ENCODE measurements around the gene APBA1.

APBA1 gene

DNA sequence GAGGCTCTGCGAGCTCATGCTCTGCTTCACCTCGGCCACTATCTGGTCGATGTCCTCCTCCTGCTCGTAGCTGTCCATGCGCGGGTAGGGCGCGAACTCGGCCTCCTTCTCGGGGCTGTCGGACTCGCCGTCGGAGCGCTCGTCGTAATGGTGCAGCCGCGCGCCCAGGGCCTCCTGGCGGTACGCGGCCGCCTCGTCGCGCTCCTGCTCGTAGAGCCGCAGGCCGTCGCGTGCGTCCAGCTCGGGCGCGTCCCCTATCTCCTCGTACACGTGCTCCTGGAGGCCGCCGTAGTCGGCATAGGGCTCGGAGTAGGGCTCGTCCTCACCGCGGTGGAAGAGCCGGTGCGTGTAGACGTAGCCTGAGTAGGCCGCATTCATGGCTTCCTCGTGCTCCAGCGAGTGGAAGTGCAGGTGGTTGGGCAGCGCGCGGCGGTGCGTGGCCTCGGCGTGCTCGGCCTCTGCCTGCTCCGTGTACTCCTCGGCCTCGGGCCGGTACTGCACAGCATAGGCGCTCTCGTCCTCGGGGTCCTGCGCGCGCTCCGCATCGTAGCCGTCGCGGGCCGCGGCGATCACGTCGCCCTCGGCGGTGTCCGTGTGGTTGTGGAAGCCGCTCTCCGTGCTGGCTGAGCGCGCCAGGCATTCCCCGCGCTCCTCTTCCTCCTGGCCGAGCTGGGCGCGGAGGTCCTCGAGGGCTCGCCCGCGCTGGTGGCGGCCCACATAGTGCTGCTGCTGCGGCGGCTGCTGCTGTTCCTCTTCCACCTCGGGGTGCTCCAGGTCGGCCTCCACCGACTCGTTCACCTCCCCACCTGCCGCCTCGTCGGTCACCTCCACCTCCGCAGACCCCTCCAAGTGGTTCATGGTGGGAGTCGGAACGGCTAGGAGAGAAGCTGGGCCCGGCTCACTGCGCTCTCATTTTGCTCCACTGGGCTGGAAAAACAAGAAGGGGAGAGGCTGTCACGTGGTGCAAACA lies 155.5 kb downstream of the APBA1 start:
- DNase-seq = no peak

DNA sequence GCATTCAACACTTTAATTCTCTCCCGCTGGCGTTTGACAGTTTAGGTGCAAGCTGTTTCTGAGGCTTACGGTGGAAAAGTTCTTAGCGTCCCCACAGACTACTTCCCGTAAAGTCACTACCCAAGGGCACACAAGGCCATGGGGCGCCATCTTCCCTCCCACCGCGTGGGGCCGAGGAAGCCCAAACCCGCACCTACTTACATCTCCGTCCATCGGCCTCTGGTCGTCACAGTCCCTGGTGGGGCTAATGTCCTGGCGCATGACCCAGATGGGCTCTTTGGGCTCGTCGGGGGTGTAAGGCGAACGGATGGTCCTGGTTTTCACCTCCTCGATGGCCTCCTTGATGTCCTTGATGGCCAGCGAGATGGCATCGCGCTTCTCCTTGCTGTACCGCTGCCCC lies 156.4 kb downstream of the APBA1 start:
- no peak for DNase-seq

DNA sequence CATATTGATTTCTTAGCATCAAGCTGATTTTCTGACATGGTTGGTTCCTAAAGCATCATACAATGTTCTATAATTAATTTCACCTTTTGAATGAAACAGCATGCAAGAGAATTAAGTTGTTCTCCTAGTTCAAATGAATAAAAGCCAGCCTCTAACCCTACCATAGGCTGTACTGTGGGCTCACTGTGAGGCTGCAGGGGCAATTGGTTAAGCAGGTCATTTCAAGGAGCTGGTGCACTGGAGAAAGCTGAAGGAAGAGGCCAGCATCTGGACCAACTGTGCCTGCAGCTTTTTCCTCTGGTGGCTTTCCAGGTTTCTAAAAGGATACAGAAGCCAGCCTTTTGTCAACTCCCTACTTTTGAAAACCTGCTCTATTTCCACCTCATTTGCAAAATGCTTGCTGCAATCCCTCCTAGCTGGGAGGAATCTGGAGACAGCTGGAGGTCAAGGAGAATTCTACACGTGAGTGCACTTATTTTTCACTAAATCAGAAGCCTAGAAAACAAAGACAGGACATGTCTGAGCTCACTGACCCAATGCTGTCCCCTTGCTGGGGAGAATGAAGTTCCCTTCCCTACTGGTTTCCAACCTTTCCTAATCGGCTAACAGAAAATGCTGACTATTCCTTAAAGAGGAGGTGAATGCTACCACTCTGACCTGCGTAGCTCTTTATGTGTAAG lies 158.9 kb downstream of the APBA1 start:
- no peak for DNase-seq

DNA sequence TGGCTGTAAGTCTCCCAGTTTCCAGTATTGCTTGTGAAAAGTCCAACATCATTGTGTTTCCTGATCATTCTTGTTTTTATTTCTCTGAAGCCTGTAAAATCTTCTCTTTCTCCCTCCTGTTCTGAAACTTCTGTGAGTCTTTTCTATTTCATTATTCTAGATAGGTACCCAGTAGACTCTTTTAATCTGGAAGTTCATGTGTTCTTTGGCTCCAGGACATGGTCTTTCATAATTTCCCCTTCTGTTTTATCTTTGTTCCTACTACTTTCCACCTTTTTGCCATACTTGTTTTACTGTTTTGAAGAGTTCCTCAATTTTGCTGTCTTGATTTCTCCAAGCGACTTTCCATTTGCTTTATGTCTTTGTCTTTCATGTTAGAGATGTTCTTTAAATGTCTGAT lies 168.1 kb downstream of the APBA1 start:
- DNase-seq = no peak

DNA sequence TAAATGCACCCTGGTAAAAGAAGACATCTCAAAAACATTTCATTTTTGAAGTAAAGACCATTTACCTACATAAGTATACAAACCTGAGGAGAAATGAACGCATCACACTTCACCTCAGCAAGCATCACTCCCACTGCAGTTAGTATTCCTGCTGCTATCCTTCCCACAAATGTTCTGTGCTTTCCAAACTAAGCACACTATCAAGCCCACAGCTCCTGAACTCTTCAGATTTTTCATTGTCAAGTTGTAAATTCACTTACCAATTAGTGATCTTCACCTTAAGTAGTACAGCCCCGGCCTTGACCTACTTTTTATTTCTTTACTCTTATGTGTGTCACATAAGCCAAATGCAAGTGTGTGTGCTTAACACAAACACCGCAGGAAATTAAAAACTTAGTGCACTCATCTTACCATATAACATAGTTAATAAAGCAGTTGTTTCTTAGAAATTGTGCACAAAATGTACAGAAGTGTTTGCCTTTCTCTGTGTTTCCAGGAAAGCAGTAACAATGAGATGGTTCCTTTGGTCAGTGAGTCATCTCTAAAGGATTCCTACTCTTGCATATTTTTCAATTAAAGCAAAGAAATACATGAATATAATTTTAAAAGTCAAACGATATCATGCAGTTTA lies 169.4 kb downstream of the APBA1 start:
- no peak for DNase-seq

DNA sequence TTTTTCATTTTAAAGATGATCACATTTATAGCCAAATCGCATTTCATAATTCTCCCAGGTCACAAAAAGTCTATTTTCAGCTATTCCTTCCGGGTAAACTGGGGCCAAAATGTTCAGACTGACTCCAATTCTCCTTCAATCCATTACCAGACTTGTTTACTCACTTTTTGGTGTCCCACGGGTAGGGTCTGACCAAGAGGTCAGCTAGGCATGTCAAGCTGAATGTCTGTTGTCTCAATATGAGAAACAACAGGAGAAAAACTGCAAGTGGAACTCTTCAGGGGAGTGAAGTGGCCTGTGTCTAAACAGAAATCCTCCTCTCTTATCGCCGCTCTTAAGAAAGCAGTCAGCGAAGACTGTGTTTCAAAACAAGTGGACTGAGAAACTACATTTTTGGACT lies 171.3 kb downstream of the APBA1 start:
- DNase-seq = no peak

DNA sequence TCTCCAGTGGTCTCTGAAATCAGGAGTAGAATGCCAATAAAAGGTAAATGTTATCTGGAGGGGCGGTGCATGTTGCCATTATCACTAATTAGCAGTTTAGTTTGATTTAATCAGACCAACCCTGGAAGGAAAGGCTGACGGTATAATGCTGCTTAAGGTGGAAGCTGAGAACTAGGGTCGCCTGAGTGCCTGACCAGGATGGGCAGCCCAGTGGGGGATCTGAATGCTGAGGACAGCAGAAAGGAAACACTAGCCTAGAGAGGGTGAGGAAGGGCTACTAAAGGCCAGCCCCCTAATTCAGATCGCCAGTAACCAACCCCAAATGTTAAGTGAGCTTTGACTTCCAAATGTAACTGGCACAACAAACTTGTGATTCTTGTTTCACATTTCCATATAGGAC lies 172.2 kb downstream of the APBA1 start:
- no peak for DNase-seq

DNA sequence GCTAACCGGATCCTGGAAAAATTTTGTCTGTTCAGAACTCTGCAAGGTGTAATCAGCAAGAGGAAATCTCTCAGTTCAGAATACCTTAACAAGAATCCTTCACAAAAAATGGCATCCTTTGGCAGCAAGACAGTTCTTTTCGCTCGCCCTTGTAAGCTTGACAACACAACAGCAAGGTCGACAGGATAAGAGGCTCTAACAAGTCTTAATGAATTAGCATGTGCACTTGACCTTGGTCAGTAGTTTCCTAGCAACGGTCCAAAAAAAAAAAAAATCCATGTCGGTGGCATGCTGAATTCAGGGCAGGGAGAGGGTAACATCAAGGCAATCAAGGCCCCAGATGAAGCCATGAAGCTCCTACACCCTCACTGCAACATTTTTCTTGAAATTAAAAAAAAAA lies 172.8 kb downstream of the APBA1 start:
- no peak for DNase-seq

DNA sequence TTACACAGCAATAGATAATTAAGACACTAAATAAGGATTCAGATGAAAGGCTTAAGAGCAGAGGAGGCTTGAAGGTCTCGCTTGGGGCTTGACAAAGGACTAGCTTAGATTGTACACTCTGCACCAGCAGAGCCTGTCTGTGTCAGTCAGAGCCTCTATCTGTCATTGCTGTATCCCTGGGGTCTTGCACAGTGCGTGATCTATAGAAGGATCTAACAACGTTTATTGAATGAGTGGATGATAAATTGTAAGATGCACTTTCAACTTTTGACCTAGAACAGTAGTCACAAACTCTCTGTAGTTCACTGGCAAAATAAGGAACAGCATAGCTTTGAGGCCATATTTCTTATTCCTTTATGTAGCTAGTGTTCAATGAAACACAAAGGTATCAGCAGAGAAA lies 173.7 kb downstream of the APBA1 start:
- no peak for DNase-seq

DNA sequence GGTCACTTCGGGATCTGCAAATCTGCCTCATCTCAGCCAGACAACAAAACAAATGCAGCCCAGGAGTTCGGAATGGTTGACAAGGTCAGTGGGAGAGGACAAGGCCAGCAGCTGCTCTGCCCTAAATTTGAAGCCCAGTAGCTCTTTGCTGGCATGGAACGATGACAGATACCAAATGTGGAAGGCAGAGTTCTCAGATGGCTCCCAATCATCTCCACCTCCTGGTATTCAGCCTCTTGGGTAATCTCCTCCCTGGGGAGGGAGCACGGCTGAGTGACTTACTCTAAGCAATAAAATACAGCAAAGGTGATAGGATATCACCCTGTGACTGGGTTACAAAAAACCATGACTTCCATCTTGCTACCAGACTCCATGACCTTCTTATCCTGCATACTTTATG lies 174.4 kb downstream of the APBA1 start:
- DNase-seq = no peak

DNA sequence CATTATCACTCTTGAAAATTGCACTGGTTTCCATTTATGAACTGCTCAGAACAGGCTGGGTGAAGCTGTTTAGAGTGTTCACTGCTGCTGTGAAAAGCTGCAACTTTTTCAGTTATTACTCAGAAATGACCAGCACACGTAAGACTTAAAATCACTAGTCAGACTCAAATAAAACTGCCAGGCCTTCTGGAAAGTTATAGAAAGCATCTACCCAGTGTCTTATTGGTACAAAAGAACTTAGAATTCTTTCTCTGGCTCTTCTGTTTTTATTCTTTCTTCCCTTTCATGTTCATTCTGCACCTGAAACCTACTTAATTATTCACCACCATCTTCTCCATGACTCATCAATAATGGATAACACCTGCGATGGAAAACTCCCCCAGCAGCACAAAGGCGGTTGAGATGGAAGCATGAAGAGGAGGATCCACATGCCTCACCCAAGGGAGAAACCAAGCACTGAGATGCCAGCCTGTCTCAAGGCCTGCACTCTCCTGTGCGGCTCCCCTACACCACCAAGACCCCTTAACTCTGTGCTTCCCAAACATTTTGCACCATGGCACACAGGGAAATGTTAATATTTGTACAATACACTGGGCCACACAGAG lies 175.2 kb downstream of the APBA1 start:
- peak; percentile 17 for DNase-seq

DNA sequence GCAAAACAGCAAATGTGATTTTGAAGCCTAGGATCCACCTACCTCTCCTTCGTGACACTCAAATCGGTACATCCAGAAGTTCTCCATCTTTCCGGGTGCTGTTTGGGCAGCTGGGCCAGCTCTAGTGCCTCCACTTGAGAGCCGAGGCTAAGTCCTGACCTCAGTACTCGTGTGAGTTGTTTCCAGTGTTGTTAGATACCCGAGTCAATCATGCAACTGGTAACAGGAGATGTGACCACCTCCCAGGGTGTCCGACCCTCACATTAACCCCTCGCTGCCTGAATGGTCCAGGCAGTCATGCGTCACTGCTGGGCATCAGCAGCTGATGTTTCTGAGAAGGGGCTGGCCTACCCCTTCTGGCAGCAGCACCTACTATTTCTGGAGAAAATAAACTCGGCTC lies 176.9 kb downstream of the APBA1 start:
- no peak for DNase-seq

DNA sequence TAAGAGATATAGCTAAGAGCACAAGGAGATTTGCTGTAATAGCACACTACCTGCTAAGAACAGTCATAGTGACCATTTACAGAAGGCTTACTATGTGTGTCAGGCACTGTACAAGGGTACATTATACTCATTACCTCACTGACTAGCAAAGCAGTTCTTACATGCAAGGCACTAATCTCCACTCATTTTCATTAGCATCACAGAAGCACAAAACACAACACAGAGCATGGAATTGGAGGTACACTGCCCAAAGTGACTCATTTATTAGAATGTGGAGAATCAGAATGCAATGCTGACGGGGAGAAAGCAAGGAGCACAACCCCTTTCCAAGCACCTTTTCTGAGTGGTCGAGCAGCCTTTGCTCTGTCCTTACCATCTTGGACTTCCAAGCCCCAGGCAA lies 177.4 kb downstream of the APBA1 start:
- DNase-seq = no peak

DNA sequence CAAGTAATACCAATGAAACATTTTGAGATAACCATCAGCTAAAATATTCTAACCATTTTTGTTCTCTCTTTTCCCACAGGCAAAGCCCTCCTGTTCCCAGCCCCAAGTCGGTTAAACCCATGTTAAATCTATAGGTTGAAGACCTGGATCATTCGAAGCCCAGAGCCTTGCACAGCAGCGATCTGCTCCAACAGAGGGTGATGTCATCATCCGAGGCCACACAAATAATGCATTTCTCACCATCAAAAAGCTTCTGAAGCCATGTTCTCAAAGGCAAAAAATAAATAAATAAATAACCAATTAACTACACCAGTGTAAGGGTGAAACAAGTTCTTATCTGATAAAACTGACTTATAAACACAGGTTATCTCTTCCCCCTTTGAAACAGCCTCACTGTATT lies 178.0 kb downstream of the APBA1 start:
- DNase-seq = no peak

DNA sequence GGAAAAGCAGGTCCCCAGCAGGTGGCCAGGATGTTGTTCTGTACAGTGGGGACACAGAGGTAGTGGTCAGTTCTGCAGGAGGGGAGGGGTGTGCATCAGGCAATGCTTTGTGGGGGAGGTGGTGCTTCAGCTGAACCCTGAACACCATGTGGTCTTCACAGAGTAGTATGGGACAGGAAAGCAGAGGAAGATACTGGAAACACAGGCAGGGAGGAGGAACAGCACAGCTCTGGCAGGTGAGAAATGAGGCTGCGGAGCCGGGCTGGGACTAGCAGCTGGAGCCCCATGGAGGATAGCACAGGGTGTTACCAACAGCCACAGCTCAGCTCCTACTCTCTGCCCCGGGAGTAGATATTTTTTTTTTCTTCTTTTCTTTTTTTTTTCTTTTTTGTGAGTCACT lies 185.7 kb downstream of the APBA1 start:
- DNase-seq = no peak

DNA sequence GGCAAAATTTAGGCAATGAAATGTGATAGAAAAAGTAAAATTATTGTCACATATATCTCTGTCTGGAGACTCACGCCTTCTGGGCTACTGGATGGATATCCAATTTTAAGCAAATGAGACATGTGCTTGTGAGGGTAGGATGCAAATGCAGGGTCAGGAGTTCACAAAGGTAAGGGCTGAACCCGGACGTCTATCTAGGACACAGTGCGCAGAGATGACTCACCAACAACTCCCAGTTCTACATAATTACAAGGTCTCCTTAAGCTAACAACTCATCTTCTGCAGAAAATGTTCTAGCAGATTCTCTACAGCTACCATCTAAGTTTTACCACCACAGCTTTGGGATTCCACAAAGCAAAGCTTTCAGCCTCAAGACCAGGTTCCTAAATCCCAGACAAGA lies 186.7 kb downstream of the APBA1 start:
- DNase-seq = no peak

DNA sequence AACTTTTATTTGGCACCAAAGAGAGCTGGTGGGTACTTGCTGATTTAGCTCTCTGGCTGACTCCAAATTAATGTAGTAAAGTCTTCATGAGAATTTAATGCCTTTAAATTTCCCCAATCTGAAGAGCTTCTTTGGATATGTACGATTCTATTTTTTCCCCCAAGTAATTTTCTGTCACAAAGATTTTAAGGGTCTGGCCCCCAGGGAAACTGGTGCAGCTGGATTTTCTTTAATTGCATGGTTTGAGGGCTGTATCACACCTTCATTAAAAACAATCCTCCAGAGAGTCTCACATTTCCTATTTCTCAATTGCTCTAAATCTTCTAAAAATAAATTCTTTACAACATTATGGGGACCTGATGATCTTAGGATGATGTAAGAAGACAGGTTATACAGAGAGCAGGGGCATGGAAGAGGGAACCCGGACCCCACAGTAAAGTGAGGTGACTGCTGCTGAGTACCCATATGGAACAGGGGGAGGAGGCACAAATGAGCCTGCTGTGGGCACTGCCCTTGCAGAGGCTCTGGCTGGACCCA lies 188.2 kb downstream of the APBA1 start:
- no peak for DNase-seq

DNA sequence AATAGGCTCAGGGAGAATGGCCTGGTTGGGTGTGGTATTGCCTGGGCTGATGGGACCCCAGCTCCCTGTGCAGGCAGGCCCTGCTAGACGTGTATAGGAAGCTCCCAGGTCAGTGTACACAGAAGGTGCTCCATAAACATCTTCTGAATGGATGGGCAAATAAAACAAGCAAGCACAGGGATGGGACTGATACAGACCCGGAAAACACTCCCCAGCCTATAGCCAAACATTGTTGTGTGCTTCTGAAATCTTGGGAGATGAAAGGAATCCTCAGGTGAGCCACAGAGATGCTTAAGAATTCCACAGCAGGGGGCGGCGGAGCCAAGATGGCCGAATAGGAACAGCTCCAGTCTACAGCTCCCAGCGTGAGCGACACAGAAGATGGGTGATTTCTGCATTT lies 195.4 kb downstream of the APBA1 start:
- no peak for DNase-seq

DNA sequence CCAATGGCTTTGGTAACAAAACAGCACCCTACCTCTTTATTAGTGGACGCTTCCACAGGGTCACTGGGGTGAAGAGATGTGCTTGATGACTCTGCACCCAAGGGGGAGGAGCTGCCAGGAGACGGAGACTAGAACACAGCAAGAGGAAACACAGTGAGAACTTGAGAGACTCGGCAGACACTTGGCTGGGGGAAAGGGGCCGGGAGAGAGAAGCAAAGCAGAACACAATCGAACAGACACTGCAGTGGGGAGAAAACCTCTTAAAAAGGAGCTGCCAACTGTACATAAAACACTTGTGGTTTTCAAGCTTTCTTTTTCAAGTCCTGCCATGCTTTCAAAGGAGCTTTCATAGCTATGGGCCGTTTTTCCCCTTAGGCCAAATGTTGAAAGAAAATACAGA lies 196.2 kb downstream of the APBA1 start:
- DNase-seq = no peak

DNA sequence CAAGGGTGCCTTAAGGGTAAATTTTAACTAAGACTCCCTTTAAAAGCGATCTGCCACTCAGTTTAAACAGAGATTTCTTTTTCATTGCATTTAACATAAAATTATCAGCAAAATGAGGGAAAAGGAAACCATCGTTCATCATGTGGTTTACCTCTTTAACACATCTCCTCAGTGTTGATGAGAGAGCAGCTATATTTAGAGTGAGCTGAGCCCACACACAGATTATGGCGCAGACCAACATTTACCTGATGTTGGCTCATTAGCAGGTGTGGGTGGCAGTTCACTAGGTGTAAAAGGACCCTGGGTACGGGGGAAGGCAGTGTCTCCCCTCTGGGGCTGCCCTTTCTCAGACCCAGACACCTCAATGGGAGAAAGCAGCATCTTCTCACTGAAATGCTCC lies 197.3 kb downstream of the APBA1 start:
- no peak for DNase-seq

DNA sequence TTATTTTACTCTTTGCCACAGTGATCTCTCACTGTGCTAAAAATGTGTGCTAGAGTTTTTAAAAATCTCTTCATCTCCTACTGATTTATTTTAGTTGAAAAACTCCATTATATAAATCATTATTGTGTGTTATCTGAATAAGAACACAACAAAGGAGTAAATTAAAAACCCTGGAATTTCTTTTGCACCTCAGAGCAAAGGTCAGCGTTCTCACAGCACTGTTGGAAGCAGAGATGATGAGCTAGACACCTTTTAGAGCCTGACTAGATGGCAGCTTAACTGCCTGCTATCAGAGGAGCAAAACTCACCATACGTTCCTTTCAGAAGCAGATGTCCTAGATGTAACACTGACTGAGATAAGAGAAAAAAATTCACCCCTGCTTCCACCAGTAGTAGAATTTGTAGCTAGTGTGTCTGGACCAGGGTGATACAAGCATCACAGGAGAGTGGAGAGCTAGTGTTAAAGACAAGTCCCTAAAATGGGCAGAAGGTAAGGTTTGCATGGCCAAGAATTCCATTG lies 200.0 kb downstream of the APBA1 start:
- no peak for DNase-seq

DNA sequence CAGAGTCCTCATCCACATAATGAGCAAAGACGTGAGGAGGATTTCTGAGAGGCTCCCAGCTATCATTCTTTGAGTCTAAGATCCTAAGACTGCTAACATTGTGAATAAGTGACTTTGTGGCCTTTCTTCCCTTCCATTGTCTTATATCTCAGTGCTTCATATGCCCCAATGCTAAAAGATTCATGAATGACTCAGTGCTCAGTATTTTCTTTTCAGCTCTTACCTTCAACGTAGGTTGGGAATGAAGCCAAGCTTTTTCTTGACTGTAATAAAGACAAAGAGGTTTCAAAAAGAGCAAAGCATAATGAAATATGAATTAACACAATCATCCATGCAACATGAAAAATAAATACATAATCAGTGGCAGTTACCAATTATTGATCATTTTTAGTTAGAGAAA lies 200.7 kb downstream of the APBA1 start:
- no peak for DNase-seq

All from DMS153 (cell line).